GM04504 (cell line): ENCODE measurements around the gene MOAP1.
"Not testable (repeated sequence)": the region's sequence is repeated elsewhere in the genome, so short reads cannot be mapped to it uniquely, and the experiment has no call there.

Experiments
- DNase-seq: peaks from one replicate; pipeline ENCODE4 v3.0.0-alpha.2; 2012; ENCODE audit warnings: low read depth

The MOAP1 gene

GRCh38 chr14:93183596-93184317, 940 bp downstream of the MOAP1 start:
- DNase-seq, result no peak

- DNase-seq, result no peak
Measured at GRCh38 chr14:93175492-93175891, 9.2 kb downstream of the MOAP1 start.

GRCh38 chr14:93174731-93175130, 10.0 kb downstream of the MOAP1 start:
- not testable (repeated sequence) for DNase-seq

DNA sequence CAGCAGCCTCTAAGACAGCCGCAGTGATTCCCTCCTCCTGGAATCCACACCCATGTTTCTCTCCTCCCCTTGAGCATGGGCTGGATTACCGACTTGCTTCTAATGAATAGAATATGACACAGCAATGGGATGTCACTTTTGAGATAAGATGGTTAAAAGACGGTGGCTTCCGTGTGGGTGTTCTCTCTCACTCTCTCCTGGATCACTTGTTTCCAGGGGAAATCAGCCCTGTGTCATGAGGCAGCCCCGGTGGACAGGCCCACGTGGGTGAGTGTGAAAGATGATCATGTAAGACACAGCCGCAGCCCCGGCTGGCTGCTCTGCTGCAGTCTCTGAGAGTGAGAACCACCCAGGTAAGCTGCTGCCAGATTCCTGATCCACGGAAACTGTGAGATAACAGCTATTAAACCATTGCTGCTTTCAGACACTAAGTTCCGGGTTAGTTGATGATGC, 10.7 kb downstream of the MOAP1 start:
- DNase-seq, result no peak

GRCh38 chr14:93171376-93171775, 13.3 kb downstream of the MOAP1 start:
- no peak for DNase-seq

GRCh38 chr14:93170141-93170540, 14.6 kb downstream of the MOAP1 start:
- DNase-seq, result not testable (repeated sequence)

DNA sequence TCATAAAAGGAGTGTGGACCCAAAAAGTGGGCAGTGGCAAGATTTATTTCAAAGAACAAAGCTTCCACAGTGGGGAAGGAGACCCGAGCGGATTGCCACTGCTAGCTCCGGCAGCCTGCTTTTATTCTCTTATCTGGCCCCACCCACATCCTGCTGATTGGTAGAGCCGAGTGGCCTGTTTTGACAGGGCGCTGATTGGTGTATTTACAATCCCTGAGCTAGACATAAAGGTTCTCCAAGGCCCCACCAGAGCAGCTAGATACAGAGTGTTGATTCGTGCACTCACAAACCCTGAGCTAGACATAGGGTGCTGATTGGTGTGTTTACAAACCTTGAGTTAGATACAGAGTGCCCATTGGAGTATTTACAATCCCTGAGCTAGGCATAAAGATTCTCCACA, 15.1 kb downstream of the MOAP1 start:
- not testable (repeated sequence) for DNase-seq

DNA sequence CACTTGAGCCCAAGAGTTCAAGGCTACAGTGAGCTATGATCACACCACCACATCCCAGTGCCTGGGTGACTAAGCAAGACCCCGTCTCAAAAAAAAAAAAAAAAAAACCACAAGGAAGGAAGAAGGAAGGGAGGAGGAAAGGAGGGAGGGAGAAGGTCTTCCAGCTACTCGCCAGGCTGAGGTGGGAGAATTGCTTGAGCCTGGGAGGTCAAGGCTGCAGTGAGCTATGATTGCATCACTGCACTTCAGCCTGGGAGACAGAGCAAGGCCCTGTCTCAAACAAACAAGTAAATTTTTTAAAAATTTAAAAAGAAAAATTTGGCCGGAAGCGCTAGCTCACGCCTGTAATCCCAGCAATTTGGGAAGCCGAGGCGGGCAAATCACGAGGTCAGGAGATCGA, 16.1 kb downstream of the MOAP1 start:
- not testable (repeated sequence) for DNase-seq

DNA sequence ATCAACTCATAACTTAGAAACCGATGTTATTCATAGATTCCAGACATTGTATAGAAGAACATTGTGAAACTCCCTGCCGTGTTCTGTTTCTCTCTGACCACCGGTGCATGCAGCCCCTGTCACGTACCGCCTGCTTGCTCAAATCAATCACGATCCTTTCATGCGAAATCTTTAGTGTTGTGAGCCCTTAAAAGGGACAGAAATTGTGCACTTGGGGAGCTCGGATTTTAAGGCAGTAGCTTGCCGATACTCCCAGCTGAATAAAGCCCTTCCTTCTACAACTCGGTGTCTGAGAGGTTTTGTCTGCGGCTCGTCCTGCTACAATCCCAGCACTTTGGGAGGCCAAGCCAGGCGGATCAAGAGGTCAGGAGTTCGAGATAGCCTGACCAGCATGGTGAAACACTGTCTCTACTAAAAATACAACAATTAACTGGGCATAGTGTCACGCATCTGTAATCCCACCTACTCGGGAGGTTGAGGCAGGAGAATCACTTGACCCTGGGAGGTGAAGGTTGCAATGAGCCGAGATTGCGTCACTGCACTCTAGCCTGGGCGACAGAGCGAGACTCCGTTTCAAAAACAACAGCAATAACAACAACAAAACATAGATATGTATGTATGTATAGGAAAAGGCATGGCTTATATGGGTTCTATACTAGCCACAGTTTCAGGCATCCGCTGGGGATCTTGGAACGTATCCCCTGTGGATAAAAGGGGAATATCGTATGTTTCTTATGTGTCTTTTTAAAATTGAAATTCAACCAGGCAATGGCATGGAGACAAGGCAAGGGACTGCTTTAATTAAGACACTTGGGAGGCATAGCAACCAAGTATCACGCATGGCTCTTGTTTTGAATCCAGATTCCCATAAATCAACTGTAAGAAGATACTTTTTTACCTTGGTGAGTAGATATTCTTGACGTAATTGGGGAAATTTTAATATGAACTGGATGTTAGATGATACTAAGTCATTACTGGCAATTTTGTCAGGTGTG, 19.1 kb downstream of the MOAP1 start:
- DNase-seq, result not testable (repeated sequence)

DNA sequence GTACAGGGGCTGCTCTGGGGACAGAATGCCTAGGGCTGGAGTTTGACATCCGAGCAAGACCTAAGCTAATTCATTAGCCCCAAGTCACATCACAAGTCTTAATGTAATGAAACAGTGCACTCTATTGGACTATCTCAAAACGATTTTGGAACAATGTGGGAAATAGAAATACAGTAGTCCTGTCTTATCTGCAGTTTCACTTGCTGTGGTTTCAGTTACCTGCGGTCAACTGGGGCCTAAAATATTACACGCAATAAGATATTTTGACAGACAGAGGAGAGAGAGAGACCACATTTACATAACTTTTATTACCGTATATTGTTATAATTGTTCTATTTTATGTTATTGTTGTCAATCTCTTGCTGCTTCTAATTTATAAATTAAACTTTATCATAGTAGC, 21.1 kb downstream of the MOAP1 start:
- no peak for DNase-seq

GRCh38 chr14:93161411-93161940, 23.2 kb downstream of the MOAP1 start:
- no peak for DNase-seq

- DNase-seq, result no peak
Measured at GRCh38 chr14:93160353-93160801, 24.3 kb downstream of the MOAP1 start.

- not testable (repeated sequence) for DNase-seq
Measured at GRCh38 chr14:93159625-93160352, 24.9 kb downstream of the MOAP1 start.

DNA sequence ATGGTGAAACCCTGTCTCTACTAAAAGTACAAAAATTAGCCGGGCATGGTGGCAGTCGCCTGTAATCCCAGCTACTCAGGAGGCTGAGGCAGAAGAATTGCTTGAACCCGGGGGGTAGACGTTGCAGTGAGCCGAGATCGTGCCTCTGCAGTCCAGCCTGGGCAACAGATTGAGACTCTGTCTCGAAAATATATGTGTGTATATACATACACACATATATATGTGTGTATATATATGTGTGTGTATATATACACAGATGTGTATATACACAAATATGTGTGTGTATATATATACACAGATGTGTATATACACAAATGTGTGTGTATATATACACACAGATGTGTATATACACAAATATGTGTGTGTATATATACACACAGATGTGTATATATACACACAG, 26.3 kb downstream of the MOAP1 start:
- not testable (repeated sequence) for DNase-seq

DNA sequence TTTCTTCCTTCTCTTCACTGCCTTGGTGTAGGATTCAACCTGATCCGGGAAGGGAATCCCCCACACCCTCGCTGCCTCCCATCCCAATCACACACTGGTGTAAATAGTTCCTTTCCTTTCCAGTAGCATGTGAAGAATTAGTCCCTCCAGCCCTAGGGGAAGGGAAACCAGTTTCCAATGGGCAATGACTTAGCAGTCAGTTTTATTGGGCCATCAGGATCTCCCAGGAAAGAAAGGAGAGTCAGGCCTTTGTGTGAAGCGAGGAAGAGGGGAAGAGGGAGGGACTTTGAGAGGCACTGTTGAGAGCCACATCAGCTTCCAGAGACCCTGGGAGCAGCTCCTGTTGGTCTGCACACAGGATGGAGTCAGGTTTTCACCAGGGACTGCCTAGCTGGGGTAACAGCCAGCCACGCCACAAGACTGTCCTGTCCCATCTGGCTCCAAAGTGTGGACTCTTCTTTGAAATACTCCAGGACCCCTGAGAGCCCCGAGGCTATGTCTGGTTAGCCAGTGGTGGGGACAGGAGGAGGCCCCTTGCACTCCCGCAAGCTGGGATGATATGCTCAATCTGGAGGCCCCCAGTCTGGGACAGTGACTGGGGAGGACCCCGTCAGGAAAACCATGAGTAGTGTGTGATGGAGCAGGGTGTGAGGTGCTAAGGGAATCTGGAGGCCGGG, 27.9 kb downstream of the MOAP1 start:
- no peak for DNase-seq

- DNase-seq, result no peak
Measured at GRCh38 chr14:93155667-93156066, 29.0 kb downstream of the MOAP1 start.

DNA sequence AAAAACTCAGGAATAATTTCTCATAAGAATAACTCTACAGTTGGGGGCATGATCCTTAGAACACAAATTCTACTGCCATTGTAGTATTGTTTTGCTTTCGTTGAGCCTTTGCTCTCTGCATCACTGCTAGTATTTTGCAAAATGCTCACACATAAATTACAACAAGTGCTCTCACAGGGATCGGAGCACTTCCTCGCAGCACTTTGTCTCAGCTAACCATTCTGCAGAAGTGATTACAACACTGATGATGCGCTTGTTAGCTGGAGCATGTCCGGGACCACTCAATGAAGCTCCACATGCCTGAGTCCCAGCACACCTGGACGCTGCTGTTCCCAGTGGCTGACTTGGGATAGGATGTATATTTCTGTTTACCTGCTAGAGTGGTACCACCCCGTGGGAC, 31.6 kb downstream of the MOAP1 start:
- DNase-seq, result no peak

DNA sequence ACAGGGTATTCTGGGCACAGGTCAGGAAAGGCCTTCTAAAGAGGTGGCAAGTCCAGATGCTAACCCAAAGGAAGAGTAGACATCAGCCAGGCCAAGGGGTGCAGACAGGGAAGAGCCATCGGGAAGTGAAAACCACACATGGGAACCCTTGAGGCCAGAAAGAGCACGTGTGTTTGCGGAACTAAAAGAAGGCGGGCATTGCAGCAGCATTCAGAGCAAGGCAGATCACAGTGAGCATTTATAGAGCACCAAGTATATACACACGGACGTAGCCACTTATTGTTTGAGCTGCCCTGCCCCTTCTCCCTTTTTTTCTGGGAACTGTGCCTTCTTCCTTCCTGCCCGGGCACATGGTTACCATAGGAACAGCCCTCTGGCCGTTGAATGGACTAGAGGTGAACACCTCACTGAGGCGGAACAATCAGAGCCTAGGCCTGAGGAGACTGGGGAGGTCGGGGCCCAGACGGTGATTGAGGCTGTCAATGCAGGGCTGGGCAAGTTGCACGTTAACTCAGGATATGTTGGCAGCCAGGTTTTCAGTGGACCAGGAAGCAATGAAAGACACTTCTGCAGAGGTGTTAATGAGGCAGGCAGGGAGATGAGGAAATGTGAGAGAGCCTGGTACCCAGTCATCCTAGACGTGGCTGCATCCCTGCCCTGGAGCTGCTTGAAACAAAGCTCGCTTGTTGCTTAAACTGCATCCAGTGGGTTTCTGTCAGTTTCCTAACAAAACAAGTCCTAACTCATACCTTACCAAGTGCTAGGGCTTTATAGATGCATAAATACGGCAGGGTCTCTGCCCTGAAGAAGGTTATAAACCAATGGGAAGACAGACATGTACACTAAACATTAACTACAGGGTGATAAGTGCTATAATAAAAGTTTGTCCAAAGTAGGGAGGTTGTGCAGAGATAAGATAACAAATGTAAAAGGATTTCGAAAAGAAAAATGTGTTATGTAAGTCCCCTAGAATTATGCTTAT, 34.2 kb downstream of the MOAP1 start:
- no peak for DNase-seq

- DNase-seq, result no peak
Measured at GRCh38 chr14:93148979-93149378, 35.7 kb downstream of the MOAP1 start.

GRCh38 chr14:93146119-93146518, 38.6 kb downstream of the MOAP1 start:
- DNase-seq, result no peak
